H1 (cell line): ENCODE data around the gene HES7. TPM values are rescaled to one million over a fixed set of nuclear protein-coding genes. Genes with fewer than 3 reads are reported as not detected.

Experiments used
- CTCF ChIA-PET: fragments of 300-600 bp; sonication (Branson Sonifier 250); formaldehyde crosslinking; loops from one replicate; lab custom pipeline; 2021; ENCODE audit not compliant: partially characterized antibody; lab: Charles Lee
- POLR2A ChIA-PET: fragments of 300-600 bp; sonication (Branson Sonifier 250); formaldehyde crosslinking; loops from one replicate; lab custom pipeline; 2021; ENCODE audit warnings: inconsistent platforms; ENCODE audit not compliant: partially characterized antibody; lab: Charles Lee
- DNase-seq, 2 experiments: peaks; one replicate each; pipeline versions ENCODE4 v3.0.0 to v3.0.0-alpha.2; 2010 to 2022; ENCODE audit warnings: low spot score in 2 of 2, low read depth in 1 of 2, mixed read lengths in 1 of 2
- FAIRE-seq: peaks from 2 replicates; lab custom pipeline; 2011; peaks lifted over from hg19 to GRCh38; lab: Jason Lieb, UNC
- H2AFZ ChIP-seq: 2 replicates; pipeline ENCODE4 v1.8.1; 2012; ENCODE audit warnings: low read length, inconsistent platforms
- H2AK5ac ChIP-seq: 2 replicates; pipeline ENCODE4 v1.6.1; 2013; ENCODE audit warnings: low read depth, low read length
- H2BK120ac ChIP-seq: replicated peaks from 2 replicates; pipeline ENCODE3; 2013; ENCODE audit warnings: low read depth, low read length, inconsistent platforms
- H2BK12ac ChIP-seq: 2 replicates; pipeline ENCODE4 v1.6.1; 2013; ENCODE audit warnings: low read depth, low read length
- H2BK15ac ChIP-seq: 2 replicates; pipeline ENCODE4 v1.6.1; 2013; ENCODE audit warnings: low read length
- H2BK20ac ChIP-seq: 2 replicates; pipeline ENCODE4 v1.6.1; 2013; ENCODE audit warnings: low read length
- H2BK5ac ChIP-seq: 2 replicates; pipeline ENCODE4 v1.6.1; 2013; ENCODE audit warnings: low read depth, low read length
- H3K14ac ChIP-seq: 2 replicates; pipeline ENCODE4 v1.6.1; 2013; ENCODE audit warnings: inconsistent platforms; ENCODE audit not compliant: insufficient read length
- H3K18ac ChIP-seq: 2 replicates; pipeline ENCODE4 v1.6.1; 2013; ENCODE audit warnings: low read length; ENCODE audit errors: extremely low read depth
- H3K23ac ChIP-seq: 2 replicates; pipeline ENCODE4 v1.6.1; 2013; ENCODE audit warnings: inconsistent platforms; ENCODE audit not compliant: insufficient read length
- H3K23me2 ChIP-seq: 2 replicates; pipeline ENCODE4 v1.6.1; 2013; ENCODE audit warnings: low read depth, low read length
- H3K27ac ChIP-seq: 2 replicates; pipeline ENCODE4 v1.6.1; 2011; ENCODE audit warnings: low read depth, low read length, inconsistent platforms
- H3K27me3 ChIP-seq, 4 experiments: replicated peaks in 1 of 4; 1 replicate in 1 of 4; 2 replicates in 3 of 4; pipeline versions ENCODE4 v1.6.1 to v1.8.1; 2011 to 2013; ENCODE audit warnings: low read length in 3 of 4, mild to moderate bottlenecking in 3 of 4, inconsistent platforms in 2 of 4, mixed read lengths in 2 of 4, moderate library complexity in 1 of 4; ENCODE audit not compliant: control insufficient read depth in 3 of 4, insufficient read depth in 3 of 4; ENCODE audit errors: extremely low read depth in 1 of 4
- H3K36me3 ChIP-seq, 4 experiments: 2 replicates each; pipeline versions ENCODE4 v1.6.1 to v1.8.1; 2011 to 2013; ENCODE audit warnings: mild to moderate bottlenecking in 4 of 4, low read length in 3 of 4, moderate library complexity in 2 of 4, control low read depth in 1 of 4, inconsistent platforms in 1 of 4; ENCODE audit not compliant: insufficient read depth in 4 of 4, control insufficient read depth in 2 of 4
- H3K4ac ChIP-seq: replicated peaks from 2 replicates; pipeline ENCODE3; 2013; ENCODE audit warnings: low read length, low read depth, mixed read lengths, inconsistent platforms; ENCODE audit not compliant: insufficient read length
- H3K4me1 ChIP-seq, 4 experiments: replicated peaks in 1 of 4; 1 replicate in 1 of 4; 2 replicates in 3 of 4; pipeline versions ENCODE4 v1.6.1 to v1.8.1; 2011 to 2013; ENCODE audit warnings: low read length in 3 of 4, inconsistent platforms in 2 of 4, mixed read lengths in 1 of 4; ENCODE audit not compliant: insufficient read depth in 4 of 4, control insufficient read depth in 3 of 4
- H3K4me2 ChIP-seq, 2 experiments: 2 replicates each; pipeline versions ENCODE4 v1.6.1 to v1.8.1; 2011 to 2013; ENCODE audit warnings: low read depth in 2 of 2, low read length in 2 of 2, control low read depth in 1 of 2, inconsistent platforms in 1 of 2, mild to moderate bottlenecking in 1 of 2; ENCODE audit not compliant: insufficient read depth in 1 of 2
- H3K4me3 ChIP-seq, 4 experiments: fragments of 200-600, 300-600 bp in 1 of 4; sonication (generic), shearing (Covaris generic), sonication (Bioruptor Twin) in 1 of 4; 2 replicates each; pipeline versions ENCODE4 v1.5.1 to v1.8.1; 2011 to 2016; ENCODE audit warnings: low read length in 4 of 4, low read depth in 3 of 4, control low read depth in 2 of 4, inconsistent platforms in 2 of 4, mild to moderate bottlenecking in 2 of 4, mixed read lengths in 1 of 4, moderate library complexity in 1 of 4; ENCODE audit not compliant: insufficient read depth in 2 of 4; ENCODE audit errors: extremely low read depth in 1 of 4
- H3K56ac ChIP-seq: replicated peaks from 2 replicates; pipeline ENCODE3; 2013; ENCODE audit warnings: low read depth, mild to moderate bottlenecking, mixed read lengths, low read length, inconsistent platforms; ENCODE audit not compliant: insufficient read length
- H3K79me1 ChIP-seq: 2 replicates; pipeline ENCODE4 v1.6.1; 2013; ENCODE audit warnings: low read depth, low read length, control low read depth
- H3K79me2 ChIP-seq, 2 experiments: 2 replicates each; pipeline versions ENCODE4 v1.6.1 to v1.8.1; 2012 to 2013; ENCODE audit warnings: low read length in 2 of 2, mild to moderate bottlenecking in 2 of 2, inconsistent platforms in 1 of 2; ENCODE audit not compliant: insufficient read depth in 2 of 2, control insufficient read depth in 1 of 2
- H3K9ac ChIP-seq, 4 experiments: replicated peaks in 1 of 4; 1 replicate in 1 of 4; 2 replicates in 3 of 4; pipeline versions ENCODE4 v1.6.1 to v1.8.1; 2011 to 2013; ENCODE audit warnings: low read depth in 3 of 4, low read length in 3 of 4, control low read depth in 2 of 4, mild to moderate bottlenecking in 2 of 4, moderate library complexity in 2 of 4, inconsistent platforms in 1 of 4; ENCODE audit errors: extremely low read depth in 1 of 4
- H3K9me3 ChIP-seq, 2 experiments: 2 replicates each; pipeline versions ENCODE4 v1.6.1 to v1.8.1; 2012 to 2013; ENCODE audit warnings: mild to moderate bottlenecking in 2 of 2, moderate library complexity in 2 of 2, control low read depth in 1 of 2, inconsistent platforms in 1 of 2, low read depth in 1 of 2, low read length in 1 of 2, mixed read lengths in 1 of 2; ENCODE audit not compliant: insufficient read depth in 2 of 2
- H4K20me1 ChIP-seq, 2 experiments: replicated peaks in 1 of 2; 2 replicates each; pipeline versions ENCODE3 to v1.8.1; 2011 to 2013; ENCODE audit warnings: inconsistent platforms in 2 of 2, low read length in 2 of 2, mild to moderate bottlenecking in 1 of 2; ENCODE audit not compliant: insufficient read depth in 2 of 2, control insufficient read depth in 1 of 2
- H4K5ac ChIP-seq: 2 replicates; pipeline ENCODE4 v1.6.1; 2013; ENCODE audit warnings: low read length, low read depth, mixed read lengths, inconsistent platforms; ENCODE audit not compliant: insufficient read length
- H4K8ac ChIP-seq: 2 replicates; pipeline ENCODE4 v1.8.0; 2013; ENCODE audit warnings: mild to moderate bottlenecking, moderate library complexity, low read length, inconsistent platforms; ENCODE audit not compliant: insufficient read depth; ENCODE audit errors: extremely low read depth
- H4K91ac ChIP-seq: replicated peaks from 2 replicates; pipeline ENCODE3; 2013; ENCODE audit warnings: low read length, mixed read lengths, inconsistent platforms; ENCODE audit not compliant: insufficient read length
- NANOG ChIP-seq: IDR thresholded peaks from 2 replicates; pipeline ENCODE4 v1.6.1; 2011; ENCODE audit warnings: low read length, low read depth, mild to moderate bottlenecking, inconsistent platforms; ENCODE audit not compliant: insufficient read depth, poor library complexity, severe bottlenecking
- RBBP5 ChIP-seq: IDR thresholded peaks from 2 replicates; pipeline ENCODE4 v1.7.1; 2012; ENCODE audit warnings: low read depth, mild to moderate bottlenecking, inconsistent platforms, low read length, moderate library complexity, borderline replicate concordance
- SRF ChIP-seq: IDR thresholded peaks from 2 replicates; pipeline ENCODE4 v1.6.1; 2011; ENCODE audit warnings: mild to moderate bottlenecking, low read depth, low read length, moderate library complexity
- WGBS, 2 experiments: shearing (Covaris generic) in 1 of 2; methylation state at CpG; one replicate each; pipeline versions ENCODE4 v1.1.6 to v1.1.7; 2013 to 2015; ENCODE audit warnings: low lambda C conversion rate in 2 of 2, mixed read lengths in 2 of 2, inconsistent platforms in 1 of 2, low coverage in 1 of 2, missing lambda C conversion rate in 1 of 2; ENCODE audit not compliant: insufficient replicate concordance in 2 of 2, insufficient coverage in 1 of 2, insufficient read length in 1 of 2; ENCODE audit errors: extremely low coverage in 1 of 2, missing lambda C conversion rate in 1 of 2; 5-methylcytosine and 5-hydroxymethylcytosine counted together
- polyA plus RNA-seq, 7 experiments: library from polyadenylated mRNA; depleted of rRNA in 3 of 7; stranded (reverse) in 5 of 7; unstranded in 2 of 7; fragments of >200 nt in 5 of 7; fragments of 200-250 nt in 2 of 7; gene quantifications; 1 replicate in 5 of 7; 2 replicates in 1 of 7; 4 replicates in 1 of 7; pipeline versions ENCODE4 v1.2.1 to v1.2.3, GENCODE V29; 2011 to 2013; ENCODE audit warnings: missing spikeins in 2 of 7, mixed read lengths in 2 of 7
- total RNA-seq: library from RNA; stranded (reverse); fragmentation: NEBNext Ultra II Directional; extraction: Animal tissue kit (Norgen Biotek cat#: 25700); gene quantifications from 2 replicates; pipeline ENCODE4 v1.2.1, GENCODE V29; 2021

The HES7 gene
- total and polyA plus RNA-seq, 2 of the 8 experiments (the other 6 are each of a cell fraction or from before 2014, with no cell fraction given) = 0.20 to 0.32 TPM

DNA sequence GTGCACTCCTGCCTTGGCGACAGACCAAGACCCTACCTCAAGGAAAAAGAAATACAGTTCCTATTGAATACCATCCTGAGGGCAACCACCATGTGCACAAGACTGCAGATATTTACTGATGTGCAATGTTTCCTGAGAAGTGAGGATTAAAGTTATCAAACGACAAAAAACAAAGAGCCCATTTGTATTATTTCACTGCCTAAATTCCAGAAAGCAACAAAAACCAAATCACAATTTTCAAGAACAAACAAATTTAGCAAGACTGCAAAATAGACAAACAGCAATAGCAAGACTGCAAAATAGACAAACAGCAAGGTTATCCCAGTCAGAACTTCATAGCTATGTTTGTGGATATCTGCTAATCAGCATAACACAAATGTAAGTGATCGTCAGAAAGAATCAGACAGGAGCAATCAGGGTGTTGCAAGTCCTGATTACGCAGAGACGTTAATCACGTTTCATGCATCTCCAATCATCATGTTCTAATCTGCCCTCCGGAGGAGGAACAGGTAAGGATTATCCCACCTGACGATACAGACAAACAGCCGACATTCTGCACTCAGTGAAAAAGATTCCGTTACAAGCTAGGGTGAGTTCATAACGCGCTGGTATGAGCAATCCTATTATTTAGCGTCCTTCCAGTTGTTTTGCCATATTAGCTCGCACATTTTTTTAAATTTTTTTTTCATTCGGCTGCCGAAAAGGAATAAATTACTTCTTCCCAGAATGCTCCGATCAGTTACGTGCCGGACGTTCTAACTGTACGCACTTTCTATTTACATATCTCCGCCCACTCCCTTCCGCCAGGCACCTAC is 49.4 kb upstream of the HES7 start:
- WGBS, 2 experiments = 3% methylated on average over 23 of the region's 23 CpGs; no CpG with 5 or more reads in 1 of the 2 experiments
- H2BK120ac ChIP-seq = peak overlapping the region; percentile 93
- POLR2A ChIA-PET = interaction anchor here (0.6 to 9.3 kb wide), 69 partner anchors 9 to 859 kb away, joined by 3 to 289 read pairs (median 5); partner anchors contain the start of genes ALOX12B, ALOXE3, ATP1B2 and AURKB
- peak overlapping the region; percentile 99 for H3K27ac ChIP-seq
- H3K27me3 ChIP-seq = no peaks in the 10 kb centered on the region
- no peak overlapping the region for H4K91ac ChIP-seq
- H3K79me2 ChIP-seq = no peaks in the 10 kb centered on the region
- CTCF ChIA-PET = interaction anchor here (0.9 to 1.1 kb wide), 3 partner anchors 15 to 40 kb away, joined by 3 read pairs; no protein-coding TSS in a partner anchor
- H4K5ac ChIP-seq = no peak overlapping the region
- H2BK12ac ChIP-seq = no peak overlapping the region
- H2BK20ac ChIP-seq = no peak overlapping the region
- 0 out of 2 replicates have a peak overlapping the region, but pooled peaks have one; percentile 47 for H2AFZ ChIP-seq
- no peak for DNase-seq
- H3K23me2 ChIP-seq = peaks cover 18% of the 10 kb centered on the region
- no peak overlapping the region for H2AK5ac ChIP-seq
- H3K4me2 ChIP-seq = peak overlapping the region; percentile 74 to 96
- peak overlapping the region; percentile 48 for H3K56ac ChIP-seq
- H3K14ac ChIP-seq = no peak overlapping the region
- peak overlapping the region; percentile 27 to 68 (median 51) for H3K4me3 ChIP-seq
- H3K18ac ChIP-seq = no peak overlapping the region; the same call in 1 of the 2 replicates
- H3K4ac ChIP-seq = no peak overlapping the region
- H2BK15ac ChIP-seq = no peak overlapping the region
- peak overlapping the region; percentile 83 to 95 (median 90) for H3K9ac ChIP-seq
- no peaks in the 10 kb centered on the region for H3K36me3 ChIP-seq
- H4K20me1 ChIP-seq = no peaks in the 10 kb centered on the region
- H3K4me1 ChIP-seq = peaks cover 3 to 13% (median 8%) of the 10 kb centered on the region in 4 experiments
- FAIRE-seq = peak; percentile 78
- H4K8ac ChIP-seq = no peak overlapping the region
- no peaks in the 10 kb centered on the region for H3K9me3 ChIP-seq
- no peak overlapping the region for H3K23ac ChIP-seq
- no peaks in the 10 kb centered on the region for H3K79me1 ChIP-seq
- H2BK5ac ChIP-seq = peak overlapping the region; percentile 97
- TF ChIP-seq SRF = 0 out of 2 replicates have a peak, but pooled peaks have one; percentile 23
- TF ChIP-seq NANOG = peak; percentile 59
- no peak for TF ChIP-seq RBBP5
